Measurements from ENCODE around the gene KHDC4.
"Not testable (repeated sequence)": the region's sequence is repeated elsewhere in the genome, so short reads cannot be mapped to it uniquely, and the experiment has no call there.

Gene KHDC4

GRCh38 chr1:155897746-155898145 is 36.5 kb downstream of the KHDC4 start:
- H3K9me3 ChIP-seq, result no peaks in the 10 kb centered on the region
- no peaks in the 10 kb centered on the region for H3K27me3 ChIP-seq (ENCODE audit: low read depth)
- no peak overlapping the region for H3K4me3 ChIP-seq
- H3K4me1 ChIP-seq, result no peaks in the 10 kb centered on the region; the same call in 1 of the 2 replicates
- H3K36me3 ChIP-seq (replicated peaks), result peaks cover 49% of the 10 kb centered on the region
- no peak for DNase-seq (ENCODE audit: low spot score in 2 of 2)
- in situ Hi-C loops (cut with MboI; ENCODE audit: low sequenced_read_pairs), result no loop called here

- H3K9me3 ChIP-seq; H3K27me3 ChIP-seq (ENCODE audit: low read depth); H3K4me1 ChIP-seq; in situ Hi-C loops (cut with MboI; ENCODE audit: low sequenced_read_pairs); H3K4me3 ChIP-seq; DNase-seq (ENCODE audit: low spot score in 2 of 2): not testable (repeated sequence)
- H3K36me3 ChIP-seq (replicated peaks), result peaks cover 39% of the 10 kb centered on the region
Observed at GRCh38 chr1:155896476-155896875, 37.7 kb downstream of the KHDC4 start.

GRCh38 chr1:155895617-155896016 is 38.6 kb downstream of the KHDC4 start:
- H3K36me3 ChIP-seq (replicated peaks), result peaks cover 30% of the 10 kb centered on the region
- H3K4me3 ChIP-seq; H3K9me3 ChIP-seq; H3K4me1 ChIP-seq; in situ Hi-C loops (cut with MboI; ENCODE audit: low sequenced_read_pairs); DNase-seq (ENCODE audit: low spot score in 2 of 2); H3K27me3 ChIP-seq (ENCODE audit: low read depth): not testable (repeated sequence)

- no peaks in the 10 kb centered on the region for H3K4me1 ChIP-seq
- no peaks in the 10 kb centered on the region for H3K9me3 ChIP-seq
- in situ Hi-C loops (cut with MboI; ENCODE audit: low sequenced_read_pairs), result no loop called here
- no peak for DNase-seq (ENCODE audit: low spot score in 2 of 2)
- peaks cover 10% of the 10 kb centered on the region for H3K36me3 ChIP-seq (replicated peaks)
- no peaks in the 10 kb centered on the region for H3K27me3 ChIP-seq (ENCODE audit: low read depth)
- no peak overlapping the region for H3K4me3 ChIP-seq
Observed at GRCh38 chr1:155893389-155894142, 40.6 kb downstream of the KHDC4 start.

DNA sequence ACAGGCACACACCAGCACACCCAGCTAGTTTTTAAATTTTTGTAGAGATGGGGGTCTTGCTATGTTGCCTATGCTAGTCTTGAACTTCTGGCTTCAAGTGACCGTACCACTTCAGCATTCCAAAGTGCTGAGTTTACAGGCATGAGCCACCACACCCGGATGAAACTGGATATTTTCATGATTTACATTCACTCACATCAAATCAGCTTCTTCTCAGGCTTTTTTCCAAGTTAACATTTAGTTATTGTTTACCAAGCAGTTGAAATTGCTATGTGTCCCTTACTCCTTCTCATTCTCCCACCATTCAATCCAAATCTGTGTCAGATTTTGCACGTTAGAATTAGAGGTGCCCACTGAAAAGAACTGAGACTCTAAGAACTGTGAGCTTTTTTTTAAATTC is 41.4 kb downstream of the KHDC4 start:
- H3K27me3 ChIP-seq (ENCODE audit: low read depth), result no peaks in the 10 kb centered on the region
- no peaks in the 10 kb centered on the region for H3K9me3 ChIP-seq
- in situ Hi-C loops (cut with MboI; ENCODE audit: low sequenced_read_pairs), result no loop called here
- H3K4me1 ChIP-seq, result no peaks in the 10 kb centered on the region
- H3K4me3 ChIP-seq, result no peak overlapping the region
- H3K36me3 ChIP-seq (replicated peaks), result peaks cover 9% of the 10 kb centered on the region
- no peak for DNase-seq (ENCODE audit: low spot score in 2 of 2)

GRCh38 chr1:155890251-155890650 is 44.0 kb downstream of the KHDC4 start:
- in situ Hi-C loops (cut with MboI; ENCODE audit: low sequenced_read_pairs), result no loop called here
- no peaks in the 10 kb centered on the region for H3K27me3 ChIP-seq (ENCODE audit: low read depth)

GRCh38 chr1:155889566-155889965 is 44.6 kb downstream of the KHDC4 start:
- H3K27me3 ChIP-seq (ENCODE audit: low read depth), result no peaks in the 10 kb centered on the region
- H3K4me1 ChIP-seq, result no peaks in the 10 kb centered on the region
- no peak for DNase-seq (ENCODE audit: low spot score in 2 of 2)
- H3K4me3 ChIP-seq, result no peak overlapping the region
- in situ Hi-C loops (cut with MboI; ENCODE audit: low sequenced_read_pairs), result no loop called here
- H3K36me3 ChIP-seq (replicated peaks), result no peaks in the 10 kb centered on the region
- H3K9me3 ChIP-seq, result no peaks in the 10 kb centered on the region

More at GRCh38 chr1:155890251-155890650, 44.0 kb downstream of the KHDC4 start:
- H3K4me3 ChIP-seq, result no peak overlapping the region
- no peaks in the 10 kb centered on the region for H3K36me3 ChIP-seq (replicated peaks)
- DNase-seq (ENCODE audit: low spot score in 2 of 2), result no peak
- H3K9me3 ChIP-seq, result no peaks in the 10 kb centered on the region
- H3K4me1 ChIP-seq, result no peaks in the 10 kb centered on the region

- no peaks in the 10 kb centered on the region for H3K4me1 ChIP-seq
- H3K36me3 ChIP-seq (replicated peaks), result no peaks in the 10 kb centered on the region
- no peak for DNase-seq (ENCODE audit: low spot score in 2 of 2)
- no peaks in the 10 kb centered on the region for H3K9me3 ChIP-seq
- in situ Hi-C loops (cut with MboI; ENCODE audit: low sequenced_read_pairs), result no loop called here
- H3K27me3 ChIP-seq (ENCODE audit: low read depth), result peaks cover 1% of the 10 kb centered on the region; the same call in 1 of the 2 replicates
- H3K4me3 ChIP-seq, result no peak overlapping the region
Observed at GRCh38 chr1:155888481-155888880, 45.7 kb downstream of the KHDC4 start.

DNA sequence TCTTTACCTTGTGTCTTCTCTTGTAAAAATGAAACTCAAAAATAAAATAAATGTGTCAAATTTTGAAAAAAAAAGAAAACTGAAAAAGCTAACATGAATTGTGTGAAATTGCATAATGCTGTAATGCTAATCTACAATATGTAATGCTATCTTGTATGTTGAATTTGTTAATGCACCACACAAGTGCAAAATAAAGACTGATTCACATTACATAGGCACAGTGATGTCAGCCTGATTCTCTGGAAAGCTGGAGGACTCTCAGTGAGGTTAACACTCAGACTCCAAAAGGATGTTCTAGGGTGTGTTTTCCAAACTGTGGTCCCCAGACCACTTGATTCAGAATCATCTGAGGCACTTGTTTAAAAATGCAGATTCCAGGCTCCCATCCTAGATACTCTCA is 49.2 kb downstream of the KHDC4 start:
- in situ Hi-C loops (cut with MboI; ENCODE audit: low sequenced_read_pairs), result no loop called here
- Histone ChIP-seq H3K9me3 (no peaks in the 10 kb centered on the region), H3K4me1 (no peaks in the 10 kb centered on the region), H3K4me3 (no peak overlapping the region), H3K36me3 (replicated peaks) (no peaks in the 10 kb centered on the region), H3K27me3 (ENCODE audit: low read depth) (peaks cover 4% of the 10 kb centered on the region; the same call in 1 of the 2 replicates)
- DNase-seq (ENCODE audit: low spot score in 2 of 2), result no peak

- DNase-seq (ENCODE audit: low spot score in 2 of 2), result no peak
- in situ Hi-C loops (cut with MboI; ENCODE audit: low sequenced_read_pairs), result no loop called here
- Histone ChIP-seq H3K36me3 (replicated peaks) (no peaks in the 10 kb centered on the region), H3K27me3 (ENCODE audit: low read depth) (peaks cover 4% of the 10 kb centered on the region; the same call in 1 of the 2 replicates), H3K4me3 (no peak overlapping the region), H3K9me3 (no peaks in the 10 kb centered on the region), H3K4me1 (no peaks in the 10 kb centered on the region)
Observed at GRCh38 chr1:155884031-155884960, 49.9 kb downstream of the KHDC4 start.

- H3K27me3 ChIP-seq (ENCODE audit: low read depth), result peaks cover 4% of the 10 kb centered on the region; the same call in 1 of the 2 replicates
Observed at GRCh38 chr1:155882766-155883165, 51.4 kb downstream of the KHDC4 start.

GRCh38 chr1:155882235-155882634 is 52.0 kb downstream of the KHDC4 start:
- Histone ChIP-seq H3K36me3 (replicated peaks) (no peaks in the 10 kb centered on the region), H3K27me3 (ENCODE audit: low read depth) (peaks cover 4% of the 10 kb centered on the region; the same call in 1 of the 2 replicates), H3K4me3 (no peak overlapping the region), H3K4me1 (no peaks in the 10 kb centered on the region), H3K9me3 (no peaks in the 10 kb centered on the region)
- in situ Hi-C loops (cut with MboI; ENCODE audit: low sequenced_read_pairs), result no loop called here
- no peak for DNase-seq (ENCODE audit: low spot score in 2 of 2)

More at GRCh38 chr1:155882766-155883165, 51.4 kb downstream of the KHDC4 start:
- no peak for DNase-seq (ENCODE audit: low spot score in 2 of 2)
- in situ Hi-C loops (cut with MboI; ENCODE audit: low sequenced_read_pairs), result no loop called here
- Histone ChIP-seq H3K9me3 (no peaks in the 10 kb centered on the region), H3K4me3 (no peak overlapping the region), H3K36me3 (replicated peaks) (no peaks in the 10 kb centered on the region), H3K4me1 (no peaks in the 10 kb centered on the region)

DNA sequence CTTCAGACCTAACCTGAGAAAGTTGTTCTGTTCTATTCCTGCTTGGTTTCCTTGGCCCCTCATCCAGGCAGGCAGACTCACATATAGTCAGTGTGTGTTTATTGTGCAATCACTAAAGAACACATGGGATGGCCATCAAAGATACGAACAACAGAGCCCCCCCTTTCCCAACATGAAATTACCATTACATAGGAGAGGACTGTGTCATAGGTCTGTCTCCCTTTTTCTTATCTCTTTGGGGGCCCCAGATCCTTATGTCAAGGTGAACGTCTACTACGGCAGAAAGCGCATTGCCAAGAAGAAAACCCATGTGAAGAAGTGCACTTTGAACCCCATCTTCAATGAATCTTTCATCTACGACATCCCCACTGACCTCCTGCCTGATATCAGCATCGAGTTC is 53.3 kb downstream of the KHDC4 start:
- in situ Hi-C loops (cut with MboI; ENCODE audit: low sequenced_read_pairs), result no loop called here
- no peak overlapping the region for H3K4me3 ChIP-seq
- no peak for DNase-seq (ENCODE audit: low spot score in 2 of 2)
- H3K36me3 ChIP-seq (replicated peaks), result no peaks in the 10 kb centered on the region
- no peaks in the 10 kb centered on the region for H3K9me3 ChIP-seq
- no peaks in the 10 kb centered on the region for H3K4me1 ChIP-seq
- peaks cover 4% of the 10 kb centered on the region; the same call in 1 of the 2 replicates for H3K27me3 ChIP-seq (ENCODE audit: low read depth)

- Histone ChIP-seq H3K4me3 (no peak overlapping the region), H3K27me3 (ENCODE audit: low read depth) (peaks cover 4% of the 10 kb centered on the region; the same call in 1 of the 2 replicates), H3K36me3 (replicated peaks) (no peaks in the 10 kb centered on the region), H3K4me1 (no peaks in the 10 kb centered on the region), H3K9me3 (no peaks in the 10 kb centered on the region)
- in situ Hi-C loops (cut with MboI; ENCODE audit: low sequenced_read_pairs), result no loop called here
- no peak for DNase-seq (ENCODE audit: low spot score in 2 of 2)
Observed at GRCh38 chr1:155880251-155880650, 54.0 kb downstream of the KHDC4 start.

Measured in HAP-1 (cell line).